Osteocyte (in vitro differentiated cells): Measurements from ENCODE around the gene IGF1. TPM values are rescaled to one million over a fixed set of nuclear protein-coding genes. Genes with fewer than 3 reads are reported as not detected.

Experiments used
- DNase-seq: peaks from one replicate; pipeline ENCODE4 v3.0.0; 2021; ENCODE audit warnings: mixed read lengths; ENCODE audit not compliant: unreplicated experiment; ENCODE audit errors: extremely low spot score
- H3K27ac Mint-ChIP-seq: one replicate; pipeline ENCODE4 v1.8.0; 2021; ENCODE audit warnings: mild to moderate bottlenecking, mixed read lengths; ENCODE audit not compliant: unreplicated experiment
- H3K27me3 Mint-ChIP-seq: one replicate; pipeline ENCODE4 v1.8.0; 2021; ENCODE audit warnings: mixed read lengths; ENCODE audit not compliant: unreplicated experiment
- H3K36me3 Mint-ChIP-seq: one replicate; pipeline ENCODE4 v1.8.0; 2021; ENCODE audit warnings: mixed read lengths; ENCODE audit not compliant: unreplicated experiment
- H3K4me1 Mint-ChIP-seq: one replicate; pipeline ENCODE4 v1.8.0; 2021; ENCODE audit warnings: mixed read lengths; ENCODE audit not compliant: unreplicated experiment
- H3K4me3 Mint-ChIP-seq: one replicate; pipeline ENCODE4 v1.8.0; 2021; ENCODE audit warnings: mild to moderate bottlenecking, moderate library complexity, mixed read lengths; ENCODE audit not compliant: unreplicated experiment
- H3K9me3 Mint-ChIP-seq: one replicate; pipeline ENCODE4 v1.8.0; 2021; ENCODE audit warnings: mixed read lengths; ENCODE audit not compliant: unreplicated experiment
- total RNA-seq: library from RNA; stranded (reverse); gene quantifications from 2 replicates; pipeline ENCODE4 v1.2.1, GENCODE V29; 2021
- TF ChIP-seq, protein P1 (sequence below): fragments of 200-600 bp; sonication (generic); IDR thresholded peaks from 2 replicates; pipeline ENCODE4 v1.5.0; 2021; ENCODE audit warnings: antibody characterized with exemption, mild to moderate bottlenecking, moderate library complexity

Gene IGF1
- total RNA-seq, 1 donor from 2014 or later, result 0.40 TPM

DNA sequence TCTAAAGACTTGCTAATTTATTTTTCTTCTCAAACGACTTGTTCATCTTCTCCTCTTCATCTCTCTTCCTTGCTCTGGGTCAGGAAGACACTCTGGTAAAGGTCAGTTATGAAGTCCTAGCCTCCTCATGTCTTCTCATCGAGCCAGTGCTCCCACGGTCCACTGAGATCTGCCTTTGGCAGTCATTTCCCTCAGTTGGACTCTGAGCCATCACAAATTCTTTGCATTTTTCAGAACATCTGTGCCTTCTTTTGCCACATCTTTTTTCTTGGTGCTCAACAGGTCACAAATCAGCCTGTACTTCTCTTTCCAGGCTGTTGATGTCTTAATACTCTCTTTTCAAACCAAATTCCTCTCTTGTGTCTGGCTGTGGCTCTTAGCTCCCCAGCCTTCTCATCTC, 49.7 kb downstream of the IGF1 start:
- no peak overlapping the region for H3K4me3 Mint-ChIP-seq
- H3K36me3 Mint-ChIP-seq, result no peaks in the 10 kb centered on the region
- H3K4me1 Mint-ChIP-seq, result no peaks in the 10 kb centered on the region
- no peak overlapping the region for H3K27ac Mint-ChIP-seq
- H3K27me3 Mint-ChIP-seq, result no peaks in the 10 kb centered on the region
- TF ChIP-seq, protein P1, sequence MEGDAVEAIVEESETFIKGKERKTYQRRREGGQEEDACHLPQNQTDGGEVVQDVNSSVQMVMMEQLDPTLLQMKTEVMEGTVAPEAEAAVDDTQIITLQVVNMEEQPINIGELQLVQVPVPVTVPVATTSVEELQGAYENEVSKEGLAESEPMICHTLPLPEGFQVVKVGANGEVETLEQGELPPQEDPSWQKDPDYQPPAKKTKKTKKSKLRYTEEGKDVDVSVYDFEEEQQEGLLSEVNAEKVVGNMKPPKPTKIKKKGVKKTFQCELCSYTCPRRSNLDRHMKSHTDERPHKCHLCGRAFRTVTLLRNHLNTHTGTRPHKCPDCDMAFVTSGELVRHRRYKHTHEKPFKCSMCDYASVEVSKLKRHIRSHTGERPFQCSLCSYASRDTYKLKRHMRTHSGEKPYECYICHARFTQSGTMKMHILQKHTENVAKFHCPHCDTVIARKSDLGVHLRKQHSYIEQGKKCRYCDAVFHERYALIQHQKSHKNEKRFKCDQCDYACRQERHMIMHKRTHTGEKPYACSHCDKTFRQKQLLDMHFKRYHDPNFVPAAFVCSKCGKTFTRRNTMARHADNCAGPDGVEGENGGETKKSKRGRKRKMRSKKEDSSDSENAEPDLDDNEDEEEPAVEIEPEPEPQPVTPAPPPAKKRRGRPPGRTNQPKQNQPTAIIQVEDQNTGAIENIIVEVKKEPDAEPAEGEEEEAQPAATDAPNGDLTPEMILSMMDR, result no peak
- DNase-seq, result no peak
- H3K9me3 Mint-ChIP-seq, result no peaks in the 10 kb centered on the region

DNA sequence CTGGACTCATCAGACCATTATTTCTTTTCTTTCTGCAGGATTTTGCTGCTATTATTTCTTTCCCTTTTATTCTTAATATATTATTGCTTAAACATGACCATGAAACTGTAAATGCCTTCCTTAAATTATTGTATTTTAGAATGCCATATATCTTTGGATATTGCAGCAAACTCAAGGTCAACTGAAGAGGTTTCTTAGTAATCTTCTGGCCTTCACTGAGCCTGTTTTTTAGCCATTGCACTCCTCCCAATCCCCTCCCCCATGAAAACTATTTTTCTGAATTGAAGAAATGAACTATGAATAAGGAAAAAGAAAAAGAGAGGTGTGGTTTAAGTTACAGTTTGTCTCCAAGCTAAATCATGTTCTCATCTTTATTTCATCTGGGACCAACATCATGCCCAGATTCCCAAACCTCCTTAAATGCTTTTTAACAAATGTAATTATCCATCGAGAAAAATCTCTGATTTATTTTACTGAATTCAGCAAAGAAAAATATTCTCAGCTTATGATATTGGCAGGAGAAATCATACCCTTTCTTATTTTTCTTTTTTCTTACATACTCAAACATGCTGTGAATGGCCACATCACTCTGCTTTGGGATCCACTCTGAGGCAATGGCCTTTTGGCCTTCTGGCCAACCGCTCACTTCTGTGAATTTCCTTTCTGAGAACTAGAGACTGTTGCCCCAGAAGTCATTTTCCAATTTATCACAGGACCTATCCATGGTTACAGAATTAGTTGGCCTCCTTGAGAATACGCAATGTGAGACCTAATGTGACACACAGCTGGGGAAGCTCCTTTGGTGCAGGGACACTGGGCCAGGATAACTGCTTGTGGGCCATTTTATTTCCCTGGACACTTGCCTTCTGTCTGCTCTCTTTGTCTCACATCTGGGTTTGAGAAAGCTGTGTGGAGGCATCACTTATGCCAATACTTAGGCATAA, 50.9 kb downstream of the IGF1 start:
- H3K36me3 Mint-ChIP-seq, result no peaks in the 10 kb centered on the region
- TF ChIP-seq, protein P1, result no peak
- no peak overlapping the region for H3K27ac Mint-ChIP-seq
- H3K4me1 Mint-ChIP-seq, result no peaks in the 10 kb centered on the region
- H3K9me3 Mint-ChIP-seq, result no peaks in the 10 kb centered on the region
- no peak for DNase-seq
- no peaks in the 10 kb centered on the region for H3K27me3 Mint-ChIP-seq
- no peak overlapping the region for H3K4me3 Mint-ChIP-seq

DNA sequence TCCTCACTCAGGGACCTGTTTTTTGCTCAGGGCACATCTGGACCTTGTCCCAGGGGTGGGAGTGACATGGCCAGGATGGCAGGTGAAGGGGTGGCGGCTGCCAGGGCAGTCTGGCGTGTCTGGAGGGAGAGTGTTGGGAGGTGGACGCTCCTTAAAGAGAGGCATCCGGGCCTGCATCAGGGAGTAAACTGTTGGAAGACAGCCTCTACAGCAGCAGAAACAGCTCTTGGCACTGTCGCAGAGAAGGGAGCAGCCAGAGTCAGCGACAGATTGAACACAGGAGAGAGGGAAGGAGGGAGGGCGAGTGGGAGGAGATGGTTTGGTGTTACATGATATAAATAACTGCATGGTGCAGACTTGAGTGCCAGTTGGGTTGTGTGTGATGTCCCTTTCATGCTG, 52.8 kb downstream of the IGF1 start:
- Mint-ChIP-seq H3K36me3 (no peaks in the 10 kb centered on the region), H3K4me1 (no peaks in the 10 kb centered on the region), H3K4me3 (no peak overlapping the region), H3K27ac (no peak overlapping the region), H3K9me3 (peaks cover 3% of the 10 kb centered on the region), H3K27me3 (no peaks in the 10 kb centered on the region)
- no peak for DNase-seq
- TF ChIP-seq, protein P1, result no peak

DNA sequence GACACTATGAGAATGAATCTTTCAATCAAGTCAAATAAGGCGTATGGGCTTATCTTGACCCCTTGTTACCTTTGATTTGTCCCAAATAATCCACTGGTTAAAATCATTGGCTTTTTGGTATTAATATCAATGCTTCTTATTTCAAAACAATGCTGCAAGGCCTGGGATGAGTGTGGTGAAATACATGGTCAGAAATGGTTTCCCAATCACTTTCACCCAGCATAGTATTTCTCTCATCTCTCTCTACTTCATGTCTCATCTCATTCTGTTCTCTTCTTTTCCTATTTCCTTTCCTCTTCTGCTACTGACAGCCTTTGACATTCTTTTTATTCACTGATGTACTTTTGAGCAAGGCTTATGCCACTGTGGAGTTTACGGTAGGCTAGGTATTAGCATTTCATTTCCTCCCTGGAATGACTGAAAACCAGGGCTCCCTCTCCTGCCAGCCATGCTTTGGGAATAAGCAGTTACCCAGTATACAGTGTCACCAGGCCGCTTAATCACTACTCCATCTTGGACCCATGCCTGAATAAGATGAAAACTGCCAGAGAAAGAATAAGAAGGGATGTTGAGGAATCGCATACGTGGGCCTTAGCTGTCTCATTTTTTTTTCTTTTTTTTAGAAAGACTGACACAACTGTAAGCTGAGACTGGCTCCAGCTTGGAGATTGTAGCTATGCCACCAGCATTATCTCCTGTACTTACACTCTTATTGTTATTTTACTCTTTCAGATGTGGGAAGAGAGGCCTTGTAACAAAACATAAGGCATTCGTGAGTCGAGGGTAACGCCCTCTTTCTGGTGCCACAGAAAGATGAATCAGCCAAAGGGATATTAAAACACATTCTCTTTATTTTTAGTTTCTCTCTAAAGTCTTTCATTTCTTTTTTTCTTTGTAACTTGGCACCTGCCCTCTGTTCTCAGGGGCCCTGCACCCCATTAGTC, 53.5 kb downstream of the IGF1 start:
- H3K4me3 Mint-ChIP-seq, result no peak overlapping the region
- H3K27ac Mint-ChIP-seq, result no peak overlapping the region
- no peak for DNase-seq
- H3K4me1 Mint-ChIP-seq, result no peaks in the 10 kb centered on the region
- TF ChIP-seq, protein P1, result no peak
- H3K9me3 Mint-ChIP-seq, result peaks cover 4% of the 10 kb centered on the region
- H3K36me3 Mint-ChIP-seq, result no peaks in the 10 kb centered on the region
- H3K27me3 Mint-ChIP-seq, result no peaks in the 10 kb centered on the region
